IPS DF 6.9 (cell line): ENCODE data around the gene SGO2.
"Not testable (repeated sequence)": the region's sequence is repeated elsewhere in the genome, so short reads cannot be mapped to it uniquely, and the experiment has no call there.

Source experiments
- DNase-seq: peaks from one replicate; pipeline ENCODE4 v3.0.0-alpha.2; 2013; ENCODE audit warnings: low read depth, low spot score
- H3K27ac ChIP-seq: one replicate; pipeline ENCODE4 v1.5.1; 2013; ENCODE audit warnings: low read length, control low read depth
- H3K27me3 ChIP-seq: 2 replicates; pipeline ENCODE4 v1.6.1; 2013; ENCODE audit warnings: mild to moderate bottlenecking, low read length; ENCODE audit not compliant: control insufficient read depth, insufficient read depth
- H3K36me3 ChIP-seq: 2 replicates; pipeline ENCODE4 v1.6.1; 2013; ENCODE audit warnings: low read length; ENCODE audit not compliant: control insufficient read depth, insufficient read depth
- H3K4me1 ChIP-seq: 2 replicates; pipeline ENCODE4 v1.6.1; 2013; ENCODE audit warnings: low read length; ENCODE audit not compliant: control insufficient read depth, insufficient read depth
- H3K4me3 ChIP-seq: 2 replicates; pipeline ENCODE4 v1.5.1; 2013; ENCODE audit warnings: mild to moderate bottlenecking, low read length
- H3K9me3 ChIP-seq: 2 replicates; pipeline ENCODE4 v1.6.1; 2013; ENCODE audit warnings: low read length, inconsistent platforms; ENCODE audit not compliant: control insufficient read depth, insufficient read depth
- WGBS: extraction: QIAGEN DNeasy Blood & Tissue Kit; methylation state at CpG from one replicate; pipeline ENCODE4 v1.1.7; 2013; ENCODE audit warnings: mixed read lengths, missing lambda C conversion rate; ENCODE audit not compliant: insufficient read length, insufficient coverage; 5-methylcytosine and 5-hydroxymethylcytosine counted together

The SGO2 gene

DNA sequence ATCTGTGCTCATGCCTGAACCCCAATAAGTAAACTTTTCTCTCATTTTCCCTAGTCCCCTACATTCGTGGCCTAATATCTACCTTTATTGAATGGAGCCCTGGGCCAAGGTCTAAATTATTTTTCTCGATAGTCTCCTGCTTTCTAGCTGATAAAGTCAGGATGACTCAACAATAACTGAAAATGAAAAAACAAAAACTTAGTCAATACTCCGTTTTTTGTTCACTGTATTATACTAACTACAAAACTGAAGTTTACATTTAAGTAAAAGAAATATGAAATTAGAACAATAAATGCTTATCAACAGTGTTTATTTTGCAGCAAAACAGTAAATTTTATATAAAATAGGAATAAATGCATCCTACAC lies 92.0 kb downstream of the SGO2 start:
- no peaks in the 10 kb centered on the region for H3K4me1 ChIP-seq
- no CpG with 5 or more reads among the region's 3 CpGs for WGBS
- H3K27ac ChIP-seq = no peak overlapping the region

DNA sequence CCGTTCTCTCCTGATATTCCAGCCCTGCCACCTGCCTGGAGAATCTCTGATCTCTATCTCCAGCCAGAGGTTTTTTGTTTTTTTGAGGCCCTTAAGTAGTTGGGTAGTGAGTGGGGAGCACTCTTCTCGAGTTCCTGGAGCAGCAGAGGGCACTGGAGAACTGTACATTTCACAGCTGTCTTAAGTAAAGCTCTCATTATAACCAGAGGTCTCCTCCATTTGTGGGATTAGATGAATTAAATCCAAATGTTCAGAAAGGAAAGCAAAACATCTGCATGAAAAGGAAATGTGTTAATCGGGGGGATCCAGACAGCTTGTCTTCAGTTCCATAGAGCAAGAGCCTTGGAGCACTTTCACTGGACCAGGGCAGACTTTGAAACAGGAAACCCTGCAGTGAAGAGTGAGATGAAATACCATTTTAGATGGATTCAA lies 92.6 kb downstream of the SGO2 start:
- WGBS = no CpG with 5 or more reads among the region's 3 CpGs
- no peak overlapping the region for H3K4me3 ChIP-seq
- DNase-seq = no peak
- no peaks in the 10 kb centered on the region for H3K27me3 ChIP-seq
- H3K36me3 ChIP-seq = no peaks in the 10 kb centered on the region
- no peaks in the 10 kb centered on the region for H3K4me1 ChIP-seq
- H3K9me3 ChIP-seq = no peaks in the 10 kb centered on the region
- H3K27ac ChIP-seq = no peak overlapping the region

More for the DNA sequence above, 92.0 kb downstream of the SGO2 start:
- Histone ChIP-seq H3K36me3 (no peaks in the 10 kb centered on the region), H3K4me3 (no peak overlapping the region), H3K27me3 (no peaks in the 10 kb centered on the region), H3K9me3 (no peaks in the 10 kb centered on the region)
- DNase-seq = no peak

DNA sequence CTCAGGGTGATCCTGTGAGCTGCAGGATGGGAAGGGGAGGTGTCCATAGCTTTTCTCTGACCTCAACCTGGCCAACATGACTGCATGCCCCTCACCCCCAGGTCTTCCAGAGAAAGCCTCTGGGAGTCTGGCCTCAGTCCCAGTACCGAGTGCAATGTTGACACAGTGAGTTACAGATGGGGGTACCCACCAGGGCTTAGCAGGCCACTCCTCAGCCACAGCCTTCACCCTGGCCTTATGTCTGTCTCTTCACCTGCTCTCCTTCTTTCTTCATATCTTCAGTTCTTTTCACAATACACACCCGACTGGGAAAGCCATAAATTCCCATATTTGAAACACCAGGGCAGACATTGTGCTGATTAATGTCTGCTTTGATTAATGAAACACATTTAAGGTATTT lies 93.3 kb downstream of the SGO2 start:
- WGBS = no CpG with 5 or more reads among the region's 2 CpGs
- Histone ChIP-seq H3K9me3 (no peaks in the 10 kb centered on the region), H3K27ac (no peak overlapping the region), H3K36me3 (no peaks in the 10 kb centered on the region), H3K27me3 (no peaks in the 10 kb centered on the region), H3K4me1 (no peaks in the 10 kb centered on the region), H3K4me3 (no peak overlapping the region)
- DNase-seq = no peak

- no peak for DNase-seq
- no CpG with 5 or more reads among the region's 7 CpGs for WGBS
Measured at GRCh38 chr2:200620606-200621390, 94.8 kb downstream of the SGO2 start.

GRCh38 chr2:200622106-200622505 lies 96.1 kb downstream of the SGO2 start:
- DNase-seq = no peak
- no CpG with 5 or more reads among the region's 1 CpG for WGBS
- no peaks in the 10 kb centered on the region for H3K36me3 ChIP-seq
- no peak overlapping the region for H3K27ac ChIP-seq
- no peak overlapping the region for H3K4me3 ChIP-seq
- H3K9me3 ChIP-seq = no peaks in the 10 kb centered on the region
- no peaks in the 10 kb centered on the region for H3K27me3 ChIP-seq
- no peaks in the 10 kb centered on the region for H3K4me1 ChIP-seq

More at GRCh38 chr2:200620606-200621390, 94.8 kb downstream of the SGO2 start:
- H3K36me3 ChIP-seq = no peaks in the 10 kb centered on the region
- no peak overlapping the region for H3K27ac ChIP-seq
- H3K4me3 ChIP-seq = no peak overlapping the region
- no peaks in the 10 kb centered on the region for H3K4me1 ChIP-seq
- no peaks in the 10 kb centered on the region for H3K9me3 ChIP-seq
- H3K27me3 ChIP-seq = no peaks in the 10 kb centered on the region

DNA sequence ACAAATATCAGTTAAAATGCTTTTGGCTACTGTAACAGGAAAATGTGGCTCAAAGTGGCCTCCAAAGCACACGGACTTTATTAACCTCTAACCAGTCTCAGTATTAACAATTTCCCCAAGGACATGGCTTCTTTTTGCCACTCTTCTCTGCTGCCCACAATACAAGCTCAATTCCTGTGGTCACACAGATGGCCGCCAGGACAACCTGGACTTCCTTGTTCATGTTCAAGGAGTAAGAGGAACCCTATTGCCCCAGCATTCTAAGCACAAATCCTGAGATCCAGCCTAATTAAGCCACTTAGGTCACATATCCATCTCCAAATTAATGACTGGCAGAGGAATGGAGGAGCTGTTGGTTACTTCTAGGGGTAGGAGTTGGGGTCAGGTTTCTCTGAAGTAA lies 98.0 kb downstream of the SGO2 start:
- Histone ChIP-seq H3K27ac (no peak overlapping the region), H3K36me3 (no peaks in the 10 kb centered on the region), H3K9me3 (no peaks in the 10 kb centered on the region), H3K27me3 (no peaks in the 10 kb centered on the region), H3K4me1 (no peaks in the 10 kb centered on the region), H3K4me3 (no peak overlapping the region)
- no peak for DNase-seq
- WGBS = no CpG with 5 or more reads among the region's 2 CpGs

DNA sequence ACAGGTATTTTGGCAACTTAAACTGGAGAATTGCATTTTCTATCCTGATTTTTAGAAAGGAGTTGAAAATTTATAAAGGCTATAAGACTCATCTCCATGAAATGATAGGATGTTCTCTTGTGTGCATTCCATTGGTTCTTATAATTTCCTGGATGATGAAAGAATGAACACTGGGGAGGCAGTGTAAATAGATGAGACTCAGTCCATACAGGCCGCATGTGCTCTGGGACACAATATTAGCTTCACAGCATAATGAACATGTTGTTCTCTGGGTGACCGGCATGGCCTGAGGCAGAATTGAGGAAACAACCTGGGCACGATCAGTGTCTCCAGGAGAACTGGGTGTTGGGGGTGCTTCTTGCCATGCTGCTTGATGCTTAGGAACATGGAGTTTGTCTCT lies 98.7 kb downstream of the SGO2 start:
- Histone ChIP-seq H3K4me1 (no peaks in the 10 kb centered on the region), H3K4me3 (no peak overlapping the region), H3K27ac (no peak overlapping the region), H3K27me3 (no peaks in the 10 kb centered on the region), H3K36me3 (no peaks in the 10 kb centered on the region), H3K9me3 (no peaks in the 10 kb centered on the region)
- WGBS = no CpG with 5 or more reads among the region's 3 CpGs
- no peak for DNase-seq

GRCh38 chr2:200625282-200625681 lies 99.3 kb downstream of the SGO2 start:
- no peaks in the 10 kb centered on the region for H3K27me3 ChIP-seq
- no peaks in the 10 kb centered on the region for H3K4me1 ChIP-seq
- no peak overlapping the region for H3K27ac ChIP-seq
- no peaks in the 10 kb centered on the region for H3K9me3 ChIP-seq
- no peak overlapping the region for H3K4me3 ChIP-seq
- DNase-seq = no peak
- no CpG with 5 or more reads among the region's 2 CpGs for WGBS
- H3K36me3 ChIP-seq = no peaks in the 10 kb centered on the region

DNA sequence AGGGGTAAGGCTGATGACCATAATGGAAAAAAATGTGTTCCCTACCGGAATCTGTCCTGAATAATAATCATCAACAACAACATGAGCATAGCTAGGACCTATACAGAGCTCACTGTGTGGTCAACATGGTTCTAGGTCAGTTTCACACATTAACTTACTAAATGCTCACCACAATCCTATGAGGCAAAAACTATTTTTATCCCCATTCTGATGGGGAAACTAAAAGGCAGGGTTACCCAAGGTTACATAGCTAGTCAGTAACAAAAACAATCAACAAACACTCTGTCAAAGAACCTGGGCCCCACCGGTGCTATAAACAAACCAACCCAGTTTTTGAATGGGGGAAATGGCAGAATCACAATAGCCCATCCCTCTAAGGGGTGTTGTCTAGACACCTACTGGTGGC lies 100.0 kb downstream of the SGO2 start:
- H3K4me3 ChIP-seq = no peak overlapping the region
- H3K4me1 ChIP-seq = no peaks in the 10 kb centered on the region
- no CpG with 5 or more reads among the region's 2 CpGs for WGBS
- H3K27ac ChIP-seq = no peak overlapping the region
- H3K9me3 ChIP-seq = no peaks in the 10 kb centered on the region
- DNase-seq = no peak
- no peaks in the 10 kb centered on the region for H3K36me3 ChIP-seq
- no peaks in the 10 kb centered on the region for H3K27me3 ChIP-seq

DNA sequence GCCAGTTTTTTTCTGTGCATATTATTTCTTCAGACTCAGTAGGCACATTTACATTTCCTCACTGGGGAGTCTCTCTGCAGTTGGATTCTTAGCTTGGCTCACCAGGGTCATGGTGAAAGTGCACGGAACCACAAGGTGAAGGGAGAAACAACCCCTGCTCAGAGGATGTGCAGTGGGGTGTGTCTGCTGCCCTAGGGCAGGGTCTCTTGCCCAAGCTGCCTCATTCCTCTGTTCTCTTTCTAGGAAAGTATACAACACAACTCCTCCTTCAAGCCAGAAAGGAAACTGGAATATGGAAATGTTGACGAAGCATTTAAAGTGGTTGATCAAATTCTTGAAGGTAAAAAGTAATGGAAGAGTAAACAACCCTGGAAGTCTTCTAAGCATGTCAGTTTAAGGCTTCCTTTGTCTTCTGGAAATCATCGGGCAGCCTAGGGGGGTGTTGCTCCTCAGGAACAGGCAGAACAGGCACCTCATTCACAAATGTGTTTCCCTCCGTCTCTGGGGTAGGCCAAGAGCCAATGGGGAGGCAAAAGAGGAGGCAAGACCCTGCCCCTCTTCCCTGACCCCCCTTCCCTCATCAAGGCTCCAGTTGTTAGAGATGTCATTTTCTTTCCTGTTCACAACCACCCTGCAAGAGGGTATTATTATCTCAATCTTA lies 101.2 kb downstream of the SGO2 start:
- no peak overlapping the region for H3K27ac ChIP-seq
- no peak overlapping the region for H3K4me3 ChIP-seq
- WGBS = no CpG with 5 or more reads among the region's 4 CpGs
- H3K36me3 ChIP-seq = no peaks in the 10 kb centered on the region
- DNase-seq = no peak
- H3K9me3 ChIP-seq = no peaks in the 10 kb centered on the region
- H3K4me1 ChIP-seq = no peaks in the 10 kb centered on the region
- no peaks in the 10 kb centered on the region for H3K27me3 ChIP-seq

DNA sequence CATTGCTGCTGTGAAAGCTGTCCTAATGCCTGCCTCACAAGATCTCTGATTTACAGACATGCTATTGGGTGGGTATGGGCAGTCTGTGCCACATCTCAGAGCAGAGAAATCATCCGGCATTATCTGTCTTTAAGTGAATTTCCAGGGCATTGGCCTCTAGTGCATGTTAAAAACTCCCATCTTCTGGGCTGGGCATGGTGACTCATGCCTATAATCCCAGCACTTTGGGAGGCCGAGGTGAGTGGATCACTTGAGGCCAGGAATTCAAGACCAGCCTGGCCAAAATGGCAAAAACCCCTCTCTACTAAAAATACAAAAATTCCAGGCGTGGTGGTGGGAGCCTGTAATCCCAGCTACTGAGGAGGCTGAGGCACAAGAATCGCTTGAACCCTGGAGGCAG lies 102.5 kb downstream of the SGO2 start:
- no CpG with 5 or more reads among the region's 4 CpGs for WGBS
- DNase-seq = not testable (repeated sequence)

More for the DNA sequence above, 102.5 kb downstream of the SGO2 start:
- not testable (repeated sequence) for H3K4me3 ChIP-seq, H3K27ac ChIP-seq, H3K27me3 ChIP-seq, H3K4me1 ChIP-seq, H3K9me3 ChIP-seq, H3K36me3 ChIP-seq
